Heart left ventricle (tissue), 16 donors: ENCODE data around the gene VPS37B. TPM values are rescaled to one million over a fixed set of nuclear protein-coding genes. Genes with fewer than 3 reads are reported as not detected.

Experiments
- ATAC-seq, 4 donors: fragments of 200-7000 bp; cut with Tn5 transposase; one replicate each; pipeline ENCODE4 v1.9.1; 2020 to 2022; ENCODE audit warnings: moderate library complexity in 4 of 4, mild to moderate bottlenecking in 3 of 4, moderate number of reproducible peaks in 1 of 4
- DNase-seq, 5 donors: peaks; one replicate each; pipeline ENCODE4 v3.0.0-alpha.2; 2020
- H3K27ac ChIP-seq, 12 donors: fragments of 200-600 bp; sonication (generic) in 4 of 12; one replicate each; pipeline versions ENCODE4 v1.5.0 to v1.8.0; 2016 to 2022; ENCODE audit warnings: mild to moderate bottlenecking in 2 of 12
- H3K27me3 ChIP-seq, 9 donors: fragments of 200-600 bp; sonication (generic) in 2 of 9; one replicate each; pipeline versions ENCODE4 v1.5.1 to v1.8.0; 2016 to 2022; ENCODE audit warnings: mild to moderate bottlenecking in 3 of 9
- H3K36me3 ChIP-seq, 9 donors: fragments of 200-600 bp; sonication (generic) in 2 of 9; one replicate each; pipeline versions ENCODE4 v1.5.0 to v1.8.0; 2018 to 2022; ENCODE audit warnings: mild to moderate bottlenecking in 2 of 9
- H3K4me1 ChIP-seq, 12 donors: fragments of 200-600 bp; sonication (generic) in 4 of 12; one replicate each; pipeline versions ENCODE4 v1.5.0 to v1.8.0; 2016 to 2022; ENCODE audit warnings: mild to moderate bottlenecking in 3 of 12
- H3K4me3 ChIP-seq, 12 donors: fragments of 200-600 bp; sonication (generic) in 4 of 12; one replicate each; pipeline versions ENCODE4 v1.5.0 to v1.8.0; 2017 to 2022; ENCODE audit warnings: mild to moderate bottlenecking in 9 of 12, moderate library complexity in 4 of 12
- H3K9me3 ChIP-seq, 12 donors: fragments of 200-600 bp; sonication (generic) in 4 of 12; one replicate each; pipeline versions ENCODE4 v1.5.0 to v1.8.0; 2016 to 2022; ENCODE audit warnings: mild to moderate bottlenecking in 1 of 12
- CTCF ChIP-seq, 12 donors: fragments of 200-600 bp; sonication (generic) in 4 of 12; IDR thresholded peaks; one replicate each; pipeline versions ENCODE4 v1.5.0 to v1.8.0; 2018 to 2022; ENCODE audit warnings: antibody characterized with exemption in 12 of 12, mild to moderate bottlenecking in 5 of 12
- POLR2A ChIP-seq, 2 donors: fragments of 450-650 bp; IDR thresholded peaks; one replicate each; pipeline ENCODE4 v1.6.1; 2017; ENCODE audit warnings: antibody characterized with exemption in 2 of 2, mild to moderate bottlenecking in 2 of 2, moderate library complexity in 2 of 2
- WGBS, 4 donors: extraction: QIAGEN DNeasy Blood & Tissue Kit in 2 of 4; methylation state at CpG; one replicate each; pipeline versions ENCODE4 v1.1.5 to v1.1.7; 2013 to 2018; 5-methylcytosine and 5-hydroxymethylcytosine counted together
- intact Hi-C, 10 donors: fragments of 100-400 bp; cut with DNase I; formaldehyde crosslinking; loops; one replicate each; pipeline versions ENCODE4 v1.11.1 to v1.14.2; 2022
- polyA plus RNA-seq, 2 donors: library from polyadenylated mRNA; stranded (reverse); fragments of 200-250 nt; gene quantifications; one replicate each; pipeline ENCODE4 v1.2.3, GENCODE V29; 2013
- total RNA-seq, 9 donors: library from RNA; depleted of rRNA in 2 of 9; stranded (reverse); fragments of >200 nt in 2 of 9; fragmentation: NEBNext Ultra II Directional in 3 of 9; extraction: Animal tissue kit (Norgen Biotek cat#: 25700) in 3 of 9; gene quantifications; one replicate each; pipeline versions ENCODE4 v1.1.0 to v1.2.4, GENCODE V29; 2016 to 2023
- donor health status: ischemic (EF 13 %, LVEDD 7.1; RV severe dilation, severe dysfunction).
- donor health status: healthy with polysubstance abuse.
- donor health status: DM: no; HTN: yes; CAD: no.
- donor health status: DM: no; HTN: no; CAD: no.
- donor health status: ischemic (EF 25% LVEDD 6.9; RV normal size, moderate dysfunction).
- donor health status: ischemic (EF 25% LVEDD 5.7; RV mildly dilated, moderate dysfunction).
- donor health status: healthy.
- donor health status: DM: yes; HTN: yes; CAD: no.
- donor health status: ischemic (EF 35%, LVEDD 5.7; RV mildly dilated, moderate dysfunction).
- donor health status: nonischemic (EF 11% LVEDD 7.7; RV severe dilation, severe dysfunction).
- donor health status: DM: yes; HTN: yes; CAD: no.
- donor health status: PGD.
- donor health status: ischemic (EF 29% LVEDD 5.4; RV normal size, mild dysfunction).
- donor health status: nonischemic (EF 23%, LVEDD 6.1; RV moderate dilation, normal function).

VPS37B gene
- total and polyA plus RNA-seq, 11 donors = 14.5 to 51.2 (median 21.7) TPM

- Histone ChIP-seq H3K27me3 (no peaks in the 10 kb centered on the region), H3K36me3 (no peaks in the 10 kb centered on the region), H3K4me3 (no peak overlapping the region), H3K4me1 (peaks cover 0 to 20% (median 6%) of the 10 kb centered on the region in 12 donors), H3K9me3 (no peaks in the 10 kb centered on the region), H3K27ac (no peak overlapping the region)
- WGBS, 4 donors = 71 to 77% (median 73%) methylated on average over 7 of the region's 7 CpGs
- ATAC-seq (no peak), DNase-seq (no peak)
- no peak for TF ChIP-seq POLR2A (IDR thresholded peaks at IDR 0.05)
- TF ChIP-seq CTCF (IDR thresholded peaks at IDR 0.05) = no peak
- intact Hi-C loops = loop anchor here in 4 of 10 donors (5.0 kb wide), 1 partner anchor 38 kb away; no protein-coding TSS in a partner anchor
Measured at GRCh38 chr12:122830517-122831214, 65.3 kb downstream of the VPS37B start.

- Histone ChIP-seq H3K27me3 (no peaks in the 10 kb centered on the region), H3K9me3 (no peaks in the 10 kb centered on the region), H3K27ac (no peak overlapping the region), H3K4me3 (peak overlapping the region in 1 of 12 donors; percentile 44), H3K36me3 (no peaks in the 10 kb centered on the region), H3K4me1 (peaks cover 0 to 13% (median 0%) of the 10 kb centered on the region in 12 donors)
- no peak for ATAC-seq
- 48 to 63% (median 60%) methylated on average over 5 of the region's 5 CpGs for WGBS, 4 donors
- intact Hi-C loops = no loop called here
- no peak for DNase-seq
- TF ChIP-seq POLR2A (IDR thresholded peaks at IDR 0.05) (no peak), CTCF (IDR thresholded peaks at IDR 0.05) (no peak)
Measured at GRCh38 chr12:122827258-122827657, 68.7 kb downstream of the VPS37B start.

GRCh38 chr12:122825773-122826724 lies 69.9 kb downstream of the VPS37B start:
- intact Hi-C loops = no loop called here
- DNase-seq = no peak
- Histone ChIP-seq H3K4me1 (peaks cover 0 to 13% (median 0%) of the 10 kb centered on the region in 12 donors), H3K27ac (no peak overlapping the region), H3K9me3 (no peaks in the 10 kb centered on the region), H3K36me3 (no peaks in the 10 kb centered on the region), H3K27me3 (no peaks in the 10 kb centered on the region), H3K4me3 (peak overlapping the region in 10 of 12 donors; percentile 14 to 48 (median 26))
- TF ChIP-seq POLR2A (IDR thresholded peaks at IDR 0.05) (no peak), CTCF (IDR thresholded peaks at IDR 0.05) (no peak)
- ATAC-seq = no peak
- WGBS, 4 donors = 31 to 39% (median 33%) methylated on average over 22 of the region's 22 CpGs

GRCh38 chr12:122823429-122823828 lies 72.5 kb downstream of the VPS37B start:
- Histone ChIP-seq H3K9me3 (no peaks in the 10 kb centered on the region), H3K36me3 (no peaks in the 10 kb centered on the region), H3K4me3 (no peak overlapping the region), H3K27ac (no peak overlapping the region), H3K4me1 (peaks cover 0 to 13% (median 0%) of the 10 kb centered on the region in 12 donors), H3K27me3 (no peaks in the 10 kb centered on the region)
- 84 to 93% (median 88%) methylated on average over 11 of the region's 11 CpGs for WGBS, 4 donors
- no peak for ATAC-seq
- DNase-seq = no peak
- no peak for TF ChIP-seq CTCF (IDR thresholded peaks at IDR 0.05)
- TF ChIP-seq POLR2A (IDR thresholded peaks at IDR 0.05) = no peak
- intact Hi-C loops = no loop called here
